ENCODE measurements around the gene CDCP1.

DNA sequence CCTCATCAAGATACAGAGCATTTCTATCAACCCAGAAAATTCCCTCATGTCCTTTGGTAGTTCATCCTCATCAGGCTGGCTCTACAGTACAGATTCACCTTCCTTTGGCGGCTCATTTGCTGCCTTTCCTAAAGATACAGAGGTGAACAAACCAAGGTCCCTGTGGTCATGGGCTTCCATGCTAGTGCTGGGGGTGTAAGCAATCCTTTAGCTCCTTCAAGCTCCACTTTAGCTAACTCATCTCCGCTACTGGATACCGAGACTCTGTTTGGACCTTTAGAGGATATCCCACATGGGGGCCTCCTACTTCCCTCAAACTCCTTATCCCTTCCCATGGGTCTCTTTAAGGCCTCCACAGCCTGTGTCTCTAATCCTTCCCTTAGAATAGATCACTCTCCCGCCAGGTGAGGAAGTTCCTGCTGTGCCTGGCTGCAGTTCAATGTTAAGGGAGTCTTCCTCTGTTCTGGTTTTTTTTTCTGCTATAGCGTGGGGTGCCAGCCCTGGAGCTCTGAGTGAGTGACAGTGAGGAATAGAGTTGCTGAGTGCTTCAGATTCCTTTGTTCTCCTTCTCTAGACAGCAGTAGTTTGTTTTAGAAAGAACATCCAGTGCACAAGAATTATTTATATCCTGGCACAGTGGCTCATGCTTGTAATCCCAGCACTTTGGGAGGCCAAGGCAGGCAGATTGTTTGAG is 89.4 kb downstream of the CDCP1 start:
- TF ChIP-seq, protein P1, sequence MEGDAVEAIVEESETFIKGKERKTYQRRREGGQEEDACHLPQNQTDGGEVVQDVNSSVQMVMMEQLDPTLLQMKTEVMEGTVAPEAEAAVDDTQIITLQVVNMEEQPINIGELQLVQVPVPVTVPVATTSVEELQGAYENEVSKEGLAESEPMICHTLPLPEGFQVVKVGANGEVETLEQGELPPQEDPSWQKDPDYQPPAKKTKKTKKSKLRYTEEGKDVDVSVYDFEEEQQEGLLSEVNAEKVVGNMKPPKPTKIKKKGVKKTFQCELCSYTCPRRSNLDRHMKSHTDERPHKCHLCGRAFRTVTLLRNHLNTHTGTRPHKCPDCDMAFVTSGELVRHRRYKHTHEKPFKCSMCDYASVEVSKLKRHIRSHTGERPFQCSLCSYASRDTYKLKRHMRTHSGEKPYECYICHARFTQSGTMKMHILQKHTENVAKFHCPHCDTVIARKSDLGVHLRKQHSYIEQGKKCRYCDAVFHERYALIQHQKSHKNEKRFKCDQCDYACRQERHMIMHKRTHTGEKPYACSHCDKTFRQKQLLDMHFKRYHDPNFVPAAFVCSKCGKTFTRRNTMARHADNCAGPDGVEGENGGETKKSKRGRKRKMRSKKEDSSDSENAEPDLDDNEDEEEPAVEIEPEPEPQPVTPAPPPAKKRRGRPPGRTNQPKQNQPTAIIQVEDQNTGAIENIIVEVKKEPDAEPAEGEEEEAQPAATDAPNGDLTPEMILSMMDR (IDR thresholded peaks at IDR 0.05) = no peak
- no peak for TF ChIP-seq POLR2AphosphoS5 (IDR thresholded peaks at IDR 0.05)

Data from stomach (tissue), 4 donors.